SH-SY5Y (cell line): Measurements from ENCODE around the gene APOBEC3G.

ENCODE experiments used
- GATA2 ChIP-seq: IDR thresholded peaks from 2 replicates; pipeline ENCODE4 v1.6.1; 2011; ENCODE audit warnings: mild to moderate bottlenecking, low read depth, low read length
- GATA3 ChIP-seq: IDR thresholded peaks from 2 replicates; pipeline ENCODE4 v1.6.1; 2011; ENCODE audit warnings: low read depth, mild to moderate bottlenecking, low read length, moderate library complexity

- TF ChIP-seq GATA3 (no peak), GATA2 (no peak)
Observed at GRCh38 chr22:39088685-39089032, 11.6 kb downstream of the APOBEC3G start.
